ENCODE results near the gene AADAT. TPM values are rescaled to one million over a fixed set of nuclear protein-coding genes. Genes with fewer than 3 reads are reported as not detected.

The AADAT gene
- total RNA-seq, 2 donors from 2014 or later: 4.4 to 5.3 TPM

- WGBS, 2 donors: 56 to 62% methylated on average over 2 of the region's 2 CpGs
- DNase-seq (no peak), ATAC-seq (no peak)
- H3K4me3 ChIP-seq: no peak overlapping the region
- H3K36me3 ChIP-seq (replicated peaks in 1 of 2; ENCODE audit: insufficient read depth in 1 of 2, low read depth in 2 of 2): no peaks in the 10 kb centered on the region
- intact Hi-C loops (cut with DNase I): no loop called here
- TF ChIP-seq POLR2A (IDR thresholded peaks at IDR 0.05): no peak
- no peak for TF ChIP-seq CTCF (IDR thresholded peaks at IDR 0.05)
- H3K4me1 ChIP-seq: peaks cover 12% of the 10 kb centered on the region
- no peaks in the 10 kb centered on the region for H3K27me3 ChIP-seq
- no peak overlapping the region for H3K27ac ChIP-seq
- no peaks in the 10 kb centered on the region for H3K9me3 ChIP-seq
Observed at GRCh38 chr4:170093973-170094535, 4.3 kb upstream of the AADAT start.

- Histone ChIP-seq H3K4me1 (peaks cover 19% of the 10 kb centered on the region), H3K9me3 (no peaks in the 10 kb centered on the region), H3K36me3 (replicated peaks in 1 of 2; ENCODE audit: insufficient read depth in 1 of 2, low read depth in 2 of 2) (peaks cover 0 to 2% of the 10 kb centered on the region in 2 donors), H3K4me3 (no peak overlapping the region), H3K27me3 (no peaks in the 10 kb centered on the region), H3K27ac (no peak overlapping the region)
- WGBS, 2 donors: 78 to 90% methylated on average over 19 to 40 of the region's 47 CpGs
- no peak for DNase-seq
- no peak for ATAC-seq
- no peak for TF ChIP-seq POLR2A (IDR thresholded peaks at IDR 0.05)
- TF ChIP-seq CTCF (IDR thresholded peaks at IDR 0.05): no peak
- intact Hi-C loops (cut with DNase I): no loop called here
Observed at GRCh38 chr4:170091069-170091696, 1.4 kb upstream of the AADAT start.

GRCh38 chr4:170090352-170091052 lies 746 bp upstream of the AADAT start:
- no peak for TF ChIP-seq POLR2A (IDR thresholded peaks at IDR 0.05)
- TF ChIP-seq CTCF (IDR thresholded peaks at IDR 0.05): no peak
- Histone ChIP-seq H3K9me3 (no peaks in the 10 kb centered on the region), H3K36me3 (replicated peaks in 1 of 2; ENCODE audit: insufficient read depth in 1 of 2, low read depth in 2 of 2) (peaks cover 0 to 2% of the 10 kb centered on the region in 2 donors), H3K27me3 (no peaks in the 10 kb centered on the region), H3K4me3 (peak overlapping the region in 1 of 2 donors; percentile 59), H3K27ac (peak overlapping the region in 1 of 4 donors; percentile 63), H3K4me1 (peaks cover 19% of the 10 kb centered on the region)
- WGBS, 2 donors: 10 to 17% methylated on average over 9 of the region's 9 CpGs
- DNase-seq (no peak), ATAC-seq (no peak)
- intact Hi-C loops (cut with DNase I): no loop called here

GRCh38 chr4:170089274-170089667 lies 485 bp downstream of the AADAT start:
- DNase-seq: peak in 3 of 4 donors; percentile 14 to 22 (median 20)
- WGBS, 2 donors: 0 to 2% methylated on average over 14 to 18 of the region's 18 CpGs
- TF ChIP-seq POLR2A (IDR thresholded peaks at IDR 0.05) (no peak), CTCF (IDR thresholded peaks at IDR 0.05) (no peak)
- Histone ChIP-seq H3K4me3 (peak overlapping the region; percentile 21 to 59), H3K36me3 (replicated peaks in 1 of 2; ENCODE audit: insufficient read depth in 1 of 2, low read depth in 2 of 2) (peaks cover 0 to 2% of the 10 kb centered on the region in 2 donors), H3K4me1 (peaks cover 19% of the 10 kb centered on the region), H3K27me3 (no peaks in the 10 kb centered on the region), H3K27ac (peak overlapping the region in 2 of 4 donors; percentile 52 to 63), H3K9me3 (no peaks in the 10 kb centered on the region)
- intact Hi-C loops (cut with DNase I): no loop called here
- peak; percentile 20 for ATAC-seq

Data from body of pancreas (tissue), 4 donors.